ENCODE data around the gene FGD5.

DNA sequence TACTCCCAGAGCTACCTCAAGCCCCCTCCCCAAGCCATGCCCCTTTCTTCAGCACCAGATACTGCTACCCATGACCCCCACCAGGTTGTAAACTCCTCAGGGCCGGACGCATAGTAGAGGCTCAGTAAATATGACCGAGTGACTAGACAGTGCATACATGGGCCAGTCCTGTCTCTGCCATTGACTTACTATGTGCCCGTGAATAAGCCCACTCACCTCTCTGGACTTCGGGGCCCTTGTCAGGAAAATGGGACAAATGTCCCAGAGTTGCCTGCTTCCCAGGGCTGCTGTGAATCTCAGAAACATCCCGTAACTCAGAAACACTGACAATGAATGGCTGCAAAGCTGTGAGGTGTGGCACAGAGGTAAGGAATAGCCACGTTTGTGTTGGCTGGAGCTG, 48.2 kb upstream of the FGD5 start:
- TF ChIP-seq, protein P1, sequence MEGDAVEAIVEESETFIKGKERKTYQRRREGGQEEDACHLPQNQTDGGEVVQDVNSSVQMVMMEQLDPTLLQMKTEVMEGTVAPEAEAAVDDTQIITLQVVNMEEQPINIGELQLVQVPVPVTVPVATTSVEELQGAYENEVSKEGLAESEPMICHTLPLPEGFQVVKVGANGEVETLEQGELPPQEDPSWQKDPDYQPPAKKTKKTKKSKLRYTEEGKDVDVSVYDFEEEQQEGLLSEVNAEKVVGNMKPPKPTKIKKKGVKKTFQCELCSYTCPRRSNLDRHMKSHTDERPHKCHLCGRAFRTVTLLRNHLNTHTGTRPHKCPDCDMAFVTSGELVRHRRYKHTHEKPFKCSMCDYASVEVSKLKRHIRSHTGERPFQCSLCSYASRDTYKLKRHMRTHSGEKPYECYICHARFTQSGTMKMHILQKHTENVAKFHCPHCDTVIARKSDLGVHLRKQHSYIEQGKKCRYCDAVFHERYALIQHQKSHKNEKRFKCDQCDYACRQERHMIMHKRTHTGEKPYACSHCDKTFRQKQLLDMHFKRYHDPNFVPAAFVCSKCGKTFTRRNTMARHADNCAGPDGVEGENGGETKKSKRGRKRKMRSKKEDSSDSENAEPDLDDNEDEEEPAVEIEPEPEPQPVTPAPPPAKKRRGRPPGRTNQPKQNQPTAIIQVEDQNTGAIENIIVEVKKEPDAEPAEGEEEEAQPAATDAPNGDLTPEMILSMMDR (IDR thresholded peaks at IDR 0.05) = no peak
- no peak for TF ChIP-seq POLR2A (IDR thresholded peaks at IDR 0.05)
